GM19099 (cell line): Measurements from ENCODE around the gene IL3RA.

ENCODE experiments used
- POLR2A ChIP-seq: IDR thresholded peaks from 3 replicates; pipeline ENCODE4 v1.6.1; 2011; ENCODE audit warnings: low read depth; ENCODE audit not compliant: insufficient read length; ENCODE audit errors: extremely low read depth

Gene IL3RA

DNA sequence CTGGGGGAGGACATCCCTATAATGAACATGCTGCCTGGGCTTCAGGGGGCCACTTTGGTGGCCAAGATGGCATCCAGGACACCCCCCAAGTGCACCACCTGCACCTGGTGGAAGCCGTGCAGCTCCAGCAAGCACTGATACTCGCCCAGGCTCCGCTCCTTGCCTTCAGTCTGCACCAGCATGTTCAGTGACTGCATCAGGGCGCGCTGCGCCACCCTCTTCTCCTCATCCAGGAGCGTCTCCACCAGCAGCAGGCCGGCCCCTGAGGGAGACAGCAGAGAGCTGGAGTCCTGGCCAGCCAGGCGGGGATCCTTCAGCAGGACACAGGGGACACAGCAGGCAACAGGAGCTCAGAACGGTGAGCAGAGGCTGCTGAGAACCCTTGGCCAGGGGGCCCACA, 66.6 kb downstream of the IL3RA start:
- no peak for TF ChIP-seq POLR2A

DNA sequence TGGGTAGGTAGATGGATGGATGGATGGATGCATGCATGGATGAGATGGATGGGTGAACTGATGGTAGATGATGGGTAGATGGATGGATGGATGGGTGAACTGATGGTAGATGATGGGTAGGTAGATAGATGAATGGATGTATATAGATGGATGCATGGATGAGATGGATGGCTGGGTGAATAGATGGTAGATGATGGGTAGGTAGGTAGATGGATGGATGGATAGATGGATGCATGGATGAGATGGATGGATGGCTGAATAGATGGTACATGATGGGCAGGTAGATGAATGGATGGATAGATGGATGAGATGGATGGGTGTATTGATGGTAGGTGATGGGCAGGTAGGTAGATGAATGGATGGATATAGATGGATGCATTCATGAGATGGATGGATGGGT, 70.5 kb downstream of the IL3RA start:
- TF ChIP-seq POLR2A, result no peak

DNA sequence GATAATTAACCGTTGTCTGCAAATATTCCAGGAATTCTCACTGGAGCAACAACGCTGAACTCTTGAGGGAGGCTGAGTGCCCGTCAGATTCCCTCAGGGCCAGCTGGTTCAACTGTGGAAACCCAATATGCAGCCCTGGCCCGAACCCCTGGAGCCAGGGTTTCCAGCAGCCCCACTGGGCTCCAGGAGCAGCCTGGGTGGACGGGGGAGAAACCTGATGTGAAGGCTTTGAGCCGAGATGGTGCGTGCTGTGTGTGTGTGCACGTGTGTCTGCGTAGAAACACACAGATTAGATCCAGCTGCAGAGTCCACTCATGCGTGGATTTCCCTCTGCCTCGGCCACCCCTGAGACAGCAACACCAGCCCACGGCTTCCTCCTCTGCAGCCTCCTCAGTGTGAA, 74.7 kb downstream of the IL3RA start:
- no peak for TF ChIP-seq POLR2A

DNA sequence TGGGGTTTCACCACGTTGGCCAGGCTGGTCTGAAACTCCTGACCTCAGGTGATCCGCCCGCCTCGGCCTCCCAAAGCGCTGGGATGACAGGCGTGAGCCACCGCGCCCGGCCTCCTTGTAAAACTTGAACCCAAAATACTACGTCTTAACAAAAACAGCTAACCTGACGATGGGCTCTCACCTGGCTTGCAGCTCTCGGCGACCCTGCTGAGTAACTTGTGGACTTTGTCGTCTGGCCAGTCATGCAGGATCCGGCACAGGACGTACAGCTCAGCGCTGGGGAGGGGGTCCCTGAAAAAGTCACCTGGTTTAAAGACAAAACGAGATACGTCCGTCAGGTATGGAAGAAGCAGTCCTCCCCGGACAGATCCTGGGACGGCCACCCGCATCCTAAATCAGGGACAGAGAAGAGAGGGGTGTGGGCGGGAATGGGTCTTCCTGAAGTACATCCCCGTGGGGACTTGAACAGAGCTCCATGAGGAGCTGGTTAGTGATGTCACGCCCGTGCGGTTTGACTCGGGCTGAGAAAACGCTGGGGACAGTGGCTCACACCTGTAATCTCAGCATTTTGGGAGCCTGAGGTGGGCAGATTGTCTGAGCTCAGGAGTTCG, 76.1 kb downstream of the IL3RA start:
- no peak for TF ChIP-seq POLR2A

DNA sequence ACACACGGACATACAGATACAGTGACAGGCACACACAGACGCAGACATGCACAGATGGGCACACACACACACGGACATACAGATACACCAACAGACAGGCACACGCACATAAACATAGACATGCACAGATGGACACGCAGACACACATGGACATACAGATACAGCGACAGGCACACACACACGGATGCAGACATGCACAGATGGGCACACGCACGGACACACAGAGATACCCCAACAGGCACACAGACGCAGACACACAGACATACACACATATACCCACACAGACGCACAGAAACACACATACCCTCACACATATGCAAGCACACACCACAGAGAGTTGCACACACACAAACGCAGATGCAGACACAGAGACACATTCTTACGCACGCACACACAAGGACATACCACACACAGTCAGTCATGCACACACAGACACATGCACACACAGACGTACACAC, 79.8 kb downstream of the IL3RA start:
- no peak for TF ChIP-seq POLR2A

DNA sequence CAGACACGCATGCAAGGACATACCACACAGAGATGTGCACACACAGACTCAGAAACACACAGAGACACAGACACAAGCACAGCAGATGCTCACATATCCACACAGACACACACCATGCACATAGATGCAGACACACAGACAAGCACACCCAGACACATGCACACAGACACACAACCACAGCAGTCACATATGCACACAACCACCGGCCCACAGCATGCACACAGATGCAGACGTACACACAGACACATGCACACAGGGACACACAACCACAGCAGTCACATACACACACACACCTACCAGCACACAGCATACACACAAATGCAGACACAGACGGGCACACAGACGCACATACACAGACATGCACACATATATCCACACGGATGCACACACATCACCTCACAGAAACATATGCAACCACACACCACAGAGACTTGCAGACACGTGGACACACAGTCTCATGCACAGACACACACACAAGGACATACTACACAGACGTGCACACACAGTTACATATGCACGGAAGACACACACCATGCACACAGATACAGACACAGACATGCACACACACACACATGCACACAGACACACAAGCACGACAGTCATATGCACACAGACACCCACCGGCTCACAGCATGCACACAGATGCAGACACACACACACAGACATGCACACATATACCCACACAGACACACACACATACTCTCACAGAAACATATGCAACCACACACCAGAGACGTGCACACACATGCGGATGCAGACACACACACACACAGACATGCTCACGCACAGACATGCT, 80.6 kb downstream of the IL3RA start:
- TF ChIP-seq POLR2A, result no peak

DNA sequence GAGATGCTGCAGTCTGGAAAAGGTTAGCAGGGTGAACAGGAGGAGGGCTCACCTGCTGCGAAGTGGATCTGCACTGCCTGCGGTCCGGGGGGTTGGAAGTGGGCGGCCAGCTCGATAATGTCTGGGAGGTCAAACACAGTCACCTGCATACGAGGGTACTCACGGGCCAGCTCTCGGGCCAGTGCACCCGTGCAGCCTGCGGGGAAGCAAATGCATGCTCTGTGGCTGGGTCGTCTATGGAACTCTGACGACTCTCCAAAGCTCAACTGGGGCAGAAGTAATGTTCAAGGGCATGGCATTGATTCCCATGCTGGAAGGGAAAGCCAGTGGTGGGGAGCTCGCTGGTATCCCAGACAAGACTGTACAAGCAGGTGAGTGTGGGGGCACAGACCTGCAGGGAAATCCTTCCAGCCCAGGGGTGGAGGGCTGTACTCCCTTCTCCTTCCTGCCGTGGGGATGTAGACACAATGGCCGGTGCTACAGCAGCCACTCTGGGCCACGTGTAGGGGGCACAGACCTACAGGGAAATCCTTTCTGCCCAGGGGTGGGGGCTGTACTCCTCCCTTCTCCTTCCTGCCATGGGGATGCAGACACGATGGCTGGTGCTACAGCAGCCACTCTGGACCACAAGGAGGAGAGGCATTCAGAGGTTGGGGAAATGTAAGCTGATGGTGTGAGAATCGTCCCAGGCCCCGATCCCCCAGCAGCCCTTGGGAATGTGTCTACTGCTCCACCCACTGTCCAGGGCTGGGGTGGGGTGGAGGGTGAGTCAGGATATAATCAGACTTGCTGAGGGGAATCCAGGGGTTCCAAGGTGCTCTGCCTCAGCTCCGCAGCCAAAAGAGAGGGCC, 81.6 kb downstream of the IL3RA start:
- no peak for TF ChIP-seq POLR2A

DNA sequence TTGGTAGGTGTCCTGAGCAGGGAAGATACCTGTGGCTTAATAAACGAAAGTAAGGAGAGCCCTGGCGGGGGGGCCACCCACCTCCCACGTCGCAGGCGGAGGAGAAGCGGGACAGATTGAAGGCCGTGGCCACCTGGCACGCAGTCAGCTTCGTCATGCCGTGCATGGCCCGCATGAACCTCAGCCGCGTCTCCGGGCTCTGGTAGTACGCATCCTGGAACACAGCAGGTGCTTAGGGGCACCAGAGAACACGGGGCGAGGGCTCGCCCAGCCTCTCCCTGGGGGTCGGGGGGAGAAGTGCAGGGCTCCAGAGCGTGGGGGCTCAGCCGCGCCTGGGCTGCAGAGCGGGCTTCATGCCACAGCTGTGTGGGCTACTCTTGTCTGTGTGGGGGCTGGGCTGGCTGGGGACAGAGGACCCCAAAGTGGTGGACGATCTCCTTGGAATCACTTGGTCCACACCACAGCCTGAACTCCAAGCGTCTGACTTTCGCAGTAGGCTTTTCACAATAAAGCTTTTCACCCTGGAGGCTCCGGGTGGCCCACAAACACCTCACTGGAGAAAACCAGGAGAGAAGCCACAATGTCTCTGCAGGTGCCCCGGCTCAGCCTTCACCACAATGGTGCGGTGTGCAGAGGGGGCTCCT, 82.4 kb downstream of the IL3RA start:
- no peak for TF ChIP-seq POLR2A

DNA sequence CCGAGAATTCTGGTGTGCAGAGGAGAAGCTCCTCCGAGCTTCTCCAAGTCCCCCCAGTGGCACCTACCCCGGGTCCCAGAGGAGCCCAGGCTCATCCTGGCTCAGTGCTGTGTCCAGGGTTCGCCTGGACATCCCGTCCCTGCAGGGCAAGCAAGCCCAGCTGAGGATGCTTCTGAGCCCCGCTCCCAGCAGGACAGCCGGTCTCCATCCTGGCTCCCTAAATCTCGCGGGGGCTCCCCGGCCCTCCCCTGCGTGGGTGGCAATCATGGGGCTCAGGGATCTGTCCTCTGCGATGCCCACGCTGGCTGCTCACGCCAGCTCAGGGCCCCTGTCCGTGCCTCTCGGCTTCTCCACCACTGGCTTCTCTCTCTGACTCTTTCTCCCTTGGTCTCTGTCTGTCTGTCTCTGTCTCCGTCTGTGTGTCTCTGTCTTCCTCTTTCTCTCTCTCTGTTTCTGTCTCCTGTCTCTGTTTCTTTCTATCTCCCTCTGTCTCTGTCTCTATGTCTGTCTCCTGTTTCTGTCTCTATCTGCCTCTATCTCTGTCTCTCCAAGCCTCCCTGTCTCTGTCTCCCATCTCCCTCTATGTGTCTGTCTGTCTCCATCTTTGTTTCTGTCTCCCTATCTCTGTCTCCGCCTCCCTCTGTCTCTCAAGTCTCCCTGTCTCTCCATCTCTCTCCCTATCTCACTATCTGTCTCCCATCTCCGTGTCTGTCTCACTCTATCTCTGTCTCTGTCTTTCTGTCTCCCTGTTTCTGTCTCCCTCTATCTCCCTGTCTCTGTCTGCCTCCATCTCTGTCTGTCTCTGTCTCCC, 83.2 kb downstream of the IL3RA start:
- TF ChIP-seq POLR2A, result peak; percentile 24

DNA sequence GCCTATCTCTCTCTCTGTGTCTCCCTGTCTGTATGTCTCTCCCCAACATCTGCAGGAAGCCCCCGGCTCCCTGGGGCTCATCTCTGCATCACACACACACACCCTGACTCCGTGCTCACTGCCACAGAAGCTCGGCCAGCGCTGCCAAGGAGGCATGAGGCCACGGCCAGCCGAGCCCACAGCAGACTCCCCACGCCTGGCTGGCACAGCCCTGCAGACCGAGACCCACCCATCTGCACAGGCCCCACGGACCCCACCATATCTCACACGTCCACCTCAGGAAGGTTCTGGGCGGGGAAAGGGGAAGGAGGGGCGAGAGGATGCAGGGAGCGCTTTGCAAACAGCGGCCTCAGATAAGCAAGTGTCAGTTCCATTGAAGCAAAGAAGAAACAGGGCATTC, 83.8 kb downstream of the IL3RA start:
- TF ChIP-seq POLR2A, result no peak

DNA sequence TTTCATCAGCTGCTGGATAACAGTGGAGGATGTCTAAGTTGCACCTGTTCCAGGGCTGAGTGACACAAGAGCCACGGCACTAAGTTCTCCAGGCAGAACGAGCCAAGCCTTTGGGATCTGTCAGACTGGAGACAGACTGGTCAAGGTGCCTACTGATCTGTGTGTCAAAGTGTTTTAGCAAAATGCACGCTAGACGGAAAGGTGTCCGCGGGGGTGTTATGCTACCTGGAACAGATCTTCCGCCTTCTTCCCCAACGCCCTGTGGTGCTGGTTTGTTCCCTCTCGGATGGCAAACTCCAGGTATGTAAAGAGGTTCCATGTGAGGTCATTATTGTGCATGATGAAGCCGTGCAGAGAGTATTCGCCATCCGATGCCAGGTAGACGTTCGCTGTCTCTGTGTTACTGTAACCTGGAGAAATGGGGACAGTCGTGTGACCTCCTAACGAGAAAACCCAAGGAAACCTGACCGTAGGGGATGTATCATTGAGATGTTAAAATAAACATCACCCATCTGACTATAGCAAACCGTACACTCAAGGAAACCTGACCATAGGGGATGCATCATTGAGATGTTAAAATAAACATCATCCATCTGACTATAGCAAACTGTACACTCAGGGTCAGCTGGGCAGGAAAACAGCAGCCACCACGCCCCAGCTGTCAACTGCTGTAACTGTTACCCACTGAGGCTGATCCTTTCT, 85.0 kb downstream of the IL3RA start:
- TF ChIP-seq POLR2A, result no peak

DNA sequence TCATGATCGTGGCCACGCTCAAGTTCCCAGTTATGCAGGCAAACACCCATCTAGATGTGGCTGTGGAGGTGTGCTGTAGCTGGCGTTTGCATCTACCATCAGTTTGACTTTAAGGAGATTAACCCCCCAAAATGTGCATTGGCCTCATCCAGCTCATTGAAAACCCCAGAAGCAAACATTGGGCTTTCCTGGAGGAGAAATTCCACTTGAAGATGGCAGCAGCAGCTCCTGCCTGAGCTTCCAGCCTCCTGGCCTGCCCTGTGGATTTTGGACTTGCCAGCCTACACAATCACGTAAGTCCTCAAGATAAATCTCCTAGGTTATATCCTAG, 85.5 kb downstream of the IL3RA start:
- no peak for TF ChIP-seq POLR2A

DNA sequence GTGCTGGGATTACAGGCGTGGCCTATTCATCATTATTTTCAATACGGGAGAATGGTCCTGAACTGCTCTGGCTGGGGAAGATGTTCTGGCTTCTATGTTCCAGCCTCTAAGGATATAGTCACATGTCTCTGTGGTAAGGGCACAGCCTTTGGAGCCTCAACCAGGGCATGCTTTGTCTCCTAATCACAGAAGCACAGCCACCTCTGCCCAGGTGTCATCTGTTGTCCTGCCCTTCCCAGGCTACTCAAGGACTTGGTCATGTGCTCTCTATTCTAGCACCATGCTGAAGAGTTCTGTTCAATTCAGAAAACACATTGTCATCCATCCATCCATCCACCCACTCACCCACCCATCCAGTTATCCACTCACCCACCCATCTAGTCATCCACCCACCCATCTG, 86.6 kb downstream of the IL3RA start:
- TF ChIP-seq POLR2A, result no peak
